NCI-H748 (cell line): ENCODE results near the gene ZAR1.

Experiments
- DNase-seq: peaks from one replicate; lab custom pipeline; 2025; ENCODE audit not compliant: unreplicated experiment; lab: John Stamatoyannopoulos, UW

Gene ZAR1

DNA sequence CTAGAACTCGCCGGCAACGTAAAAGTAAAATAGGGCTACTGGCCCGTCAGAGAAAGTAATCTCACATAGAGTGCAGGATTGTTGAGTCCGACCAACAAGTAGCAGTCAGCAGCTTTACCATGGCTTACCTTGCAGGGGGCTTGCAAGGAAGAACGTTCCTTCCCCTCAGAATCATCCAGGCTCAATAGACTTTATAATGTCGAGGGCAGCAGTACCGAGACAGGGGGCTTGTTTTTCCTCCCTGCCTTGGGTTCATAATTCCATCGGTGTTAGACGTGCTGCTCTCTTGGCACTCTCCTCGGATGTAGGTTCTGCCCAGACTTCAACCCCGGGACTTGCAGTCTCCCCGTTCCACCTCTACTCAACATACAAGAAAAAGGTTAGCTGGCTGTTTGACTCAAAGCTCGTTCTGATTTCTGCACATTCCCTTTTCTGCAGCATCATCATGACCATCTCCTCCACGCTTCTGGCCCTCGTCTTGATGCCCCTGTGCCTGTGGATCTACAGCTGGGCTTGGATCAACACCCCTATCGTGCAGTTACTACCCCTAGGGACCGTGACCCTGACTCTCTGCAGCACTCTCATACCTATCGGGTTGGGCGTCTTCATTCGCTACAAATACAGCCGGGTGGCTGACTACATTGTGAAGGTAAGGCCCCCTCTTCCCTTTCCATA lies 5.4 kb upstream of the ZAR1 start:
- no peak for DNase-seq

GRCh38 chr4:48489683-48490011 lies 405 bp upstream of the ZAR1 start:
- no peak for DNase-seq

DNA sequence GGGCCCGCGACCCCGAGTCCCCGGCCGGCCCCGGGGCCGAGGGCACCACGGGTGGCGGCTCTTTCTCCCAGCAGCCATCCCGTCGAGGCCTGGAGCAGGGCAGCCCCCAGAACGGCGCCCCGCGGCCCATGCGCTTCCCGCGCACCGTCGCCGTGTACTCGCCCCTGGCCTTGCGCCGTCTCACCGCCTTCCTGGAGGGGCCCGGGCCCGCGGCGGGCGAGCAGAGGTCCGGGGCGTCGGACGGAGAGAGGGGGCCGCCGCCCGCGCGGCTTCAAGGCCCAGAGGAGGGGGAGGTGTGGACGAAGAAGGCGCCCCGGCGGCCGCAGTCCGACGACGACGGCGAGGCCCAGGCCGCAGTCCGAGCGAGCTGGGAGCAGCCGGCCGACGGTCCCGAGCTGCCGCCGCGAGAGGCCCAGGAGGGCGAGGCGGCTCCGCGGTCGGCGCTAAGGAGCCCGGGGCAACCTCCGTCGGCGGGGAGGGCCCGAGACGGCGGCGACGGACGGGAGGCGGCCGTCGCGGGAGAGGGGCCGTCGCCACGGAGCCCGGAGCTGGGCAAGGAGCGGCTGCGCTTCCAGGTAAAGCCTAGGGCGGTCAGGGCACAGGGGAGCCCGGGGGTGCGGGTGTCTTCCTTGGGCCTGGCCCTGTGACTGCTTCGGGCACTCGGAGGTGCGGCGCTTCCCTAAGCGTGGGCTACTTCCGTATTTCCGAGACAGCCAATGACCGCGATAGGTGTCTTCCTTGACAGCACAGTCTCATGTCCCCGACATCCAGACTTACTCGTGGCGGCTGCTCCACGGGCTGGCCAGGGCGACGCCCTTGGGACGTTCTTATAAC lies 845 bp downstream of the ZAR1 start:
- no peak for DNase-seq

DNA sequence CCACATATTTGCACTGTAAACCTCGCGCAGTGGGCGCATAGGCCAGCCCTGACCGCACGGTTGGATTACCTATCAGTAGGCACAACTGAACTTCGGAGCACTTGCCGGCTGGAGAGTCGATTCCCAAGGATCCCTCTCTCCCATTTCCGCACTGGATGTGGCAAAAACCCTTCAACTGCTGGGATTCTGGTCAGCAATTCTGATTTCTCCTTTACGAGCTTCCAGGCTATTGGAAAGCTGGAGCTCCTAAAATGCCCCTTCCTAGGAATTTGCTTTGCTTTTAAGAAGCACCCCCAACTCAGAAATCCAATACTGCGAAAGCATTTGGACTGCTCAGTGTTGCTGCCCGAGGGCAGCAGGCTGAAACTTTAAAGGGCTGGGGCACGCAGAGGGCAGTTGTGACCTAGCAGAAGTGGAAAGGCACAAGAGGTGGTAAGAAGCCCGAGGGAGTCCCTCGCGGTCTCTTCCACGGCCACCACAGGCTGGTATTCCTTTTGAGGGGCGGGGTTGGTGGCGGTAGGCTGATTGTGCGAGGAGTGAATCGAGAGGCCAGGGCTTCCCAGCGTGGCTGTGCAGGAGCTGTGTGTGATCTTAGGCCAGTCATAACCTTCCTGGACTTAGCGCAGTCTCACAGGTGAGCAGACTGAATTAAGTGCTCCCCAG lies 1.6 kb downstream of the ZAR1 start:
- DNase-seq: no peak

GRCh38 chr4:48493452-48494100 lies 3.5 kb downstream of the ZAR1 start:
- DNase-seq: no peak

GRCh38 chr4:48495941-48496340 lies 5.9 kb downstream of the ZAR1 start:
- no peak for DNase-seq

DNA sequence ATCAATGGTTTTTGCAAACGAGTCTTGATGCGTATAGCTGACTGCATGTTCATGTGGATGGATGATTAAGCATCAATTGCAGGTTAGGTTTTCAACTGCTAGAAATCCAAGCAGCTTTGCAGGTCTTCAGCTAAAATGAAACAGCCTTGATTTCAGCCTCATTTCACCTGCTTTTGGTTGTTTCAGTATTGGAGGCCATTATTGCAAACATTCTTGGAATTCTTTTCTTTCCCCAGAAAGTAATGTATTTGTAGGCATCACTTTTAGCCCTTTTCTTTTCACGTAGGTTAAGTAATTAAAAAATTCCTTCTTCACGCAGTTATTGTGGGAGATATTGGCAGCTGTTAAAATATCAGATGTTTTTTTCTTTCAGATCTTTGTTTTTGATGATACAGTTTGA lies 8.8 kb downstream of the ZAR1 start:
- DNase-seq: no peak

DNA sequence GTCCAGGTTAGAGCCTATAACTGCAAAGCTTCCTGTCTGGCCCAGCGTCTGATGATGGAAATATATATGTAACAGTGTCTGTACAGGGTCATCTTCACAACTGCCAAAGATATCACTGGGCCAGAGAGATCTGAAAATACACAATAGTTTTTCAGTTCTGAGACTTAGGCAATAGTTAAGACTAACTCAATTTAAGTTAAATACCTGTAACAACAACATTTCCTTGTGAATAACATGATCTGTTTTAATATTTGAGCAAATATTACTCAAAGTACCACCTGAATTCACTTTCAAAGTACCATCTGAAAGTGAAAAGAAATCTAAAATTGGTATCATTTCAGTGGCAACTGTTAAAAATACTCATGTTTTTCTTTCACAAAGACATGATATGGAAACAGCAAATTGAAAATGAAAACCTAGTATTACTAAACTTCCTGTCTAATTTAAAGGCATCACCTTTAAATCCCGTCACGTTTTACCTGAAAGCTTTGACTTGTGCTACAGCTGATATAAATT lies 9.6 kb downstream of the ZAR1 start:
- DNase-seq: no peak

GRCh38 chr4:48503233-48504025 lies 13.4 kb downstream of the ZAR1 start:
- no peak for DNase-seq

- no peak for DNase-seq
Measured at GRCh38 chr4:48504026-48504330, 13.9 kb downstream of the ZAR1 start.

GRCh38 chr4:48504352-48504751 lies 14.3 kb downstream of the ZAR1 start:
- DNase-seq: no peak

GRCh38 chr4:48506716-48507115 lies 16.7 kb downstream of the ZAR1 start:
- no peak for DNase-seq

DNA sequence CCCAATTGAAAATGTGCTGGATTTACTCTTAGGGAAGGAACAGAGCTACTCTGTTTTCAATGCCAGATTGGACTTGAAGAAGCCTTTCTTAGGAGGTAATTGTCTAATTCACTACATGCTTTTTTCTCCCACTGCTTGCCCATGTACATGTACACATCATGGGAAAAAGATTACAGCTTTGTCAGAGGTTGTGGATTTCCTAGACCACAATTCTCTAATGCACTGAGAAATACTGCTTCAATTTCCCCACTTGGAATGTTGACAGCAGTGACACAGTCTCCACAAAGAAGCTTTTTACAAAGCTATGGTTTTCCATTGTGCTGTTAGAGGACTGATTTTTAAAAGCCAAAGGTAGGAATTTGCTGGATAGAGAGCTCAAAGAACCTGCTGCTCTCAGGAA lies 19.5 kb downstream of the ZAR1 start:
- no peak for DNase-seq

GRCh38 chr4:48518143-48518542 lies 28.1 kb downstream of the ZAR1 start:
- no peak for DNase-seq

DNA sequence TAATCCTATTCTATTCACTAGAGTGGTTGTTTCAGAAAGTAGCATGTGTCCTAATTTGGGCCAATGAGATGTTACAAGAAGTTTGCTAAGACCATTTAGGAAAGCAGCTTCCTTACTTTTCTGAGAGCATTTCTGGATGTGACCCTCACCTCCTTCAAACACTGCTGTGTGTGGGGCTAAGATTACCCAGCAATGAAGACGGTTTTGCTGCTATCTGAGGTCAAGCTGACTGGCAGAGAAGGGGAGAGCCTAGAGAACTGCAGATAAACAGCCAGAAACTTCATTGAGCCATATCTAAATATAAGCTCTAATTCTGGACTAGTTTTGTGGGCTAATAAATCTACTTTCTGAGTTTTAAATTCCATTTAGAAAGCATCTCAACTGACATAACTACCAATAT lies 36.4 kb downstream of the ZAR1 start:
- DNase-seq: no peak

- peak; percentile 34 for DNase-seq
Measured at GRCh38 chr4:48538358-48538757, 48.3 kb downstream of the ZAR1 start.

DNA sequence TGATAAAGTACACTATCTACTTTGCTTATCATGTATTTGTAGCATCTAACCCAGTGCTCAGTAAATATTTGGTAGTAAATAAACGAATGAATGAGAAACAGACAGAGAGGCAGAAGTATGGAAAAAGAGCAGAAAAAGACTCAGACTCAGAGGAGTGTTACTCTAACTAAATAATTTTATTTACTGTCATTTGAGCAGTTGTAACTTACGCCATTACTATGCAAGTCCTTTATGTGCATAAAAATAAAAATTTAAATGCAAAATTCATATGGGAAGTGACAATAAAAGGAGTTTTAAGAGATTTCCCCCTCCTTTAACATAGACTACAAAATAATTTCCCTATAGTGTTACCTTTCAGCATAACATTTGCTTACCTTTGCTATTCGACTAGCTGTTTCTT lies 49.5 kb downstream of the ZAR1 start:
- DNase-seq: no peak

DNA sequence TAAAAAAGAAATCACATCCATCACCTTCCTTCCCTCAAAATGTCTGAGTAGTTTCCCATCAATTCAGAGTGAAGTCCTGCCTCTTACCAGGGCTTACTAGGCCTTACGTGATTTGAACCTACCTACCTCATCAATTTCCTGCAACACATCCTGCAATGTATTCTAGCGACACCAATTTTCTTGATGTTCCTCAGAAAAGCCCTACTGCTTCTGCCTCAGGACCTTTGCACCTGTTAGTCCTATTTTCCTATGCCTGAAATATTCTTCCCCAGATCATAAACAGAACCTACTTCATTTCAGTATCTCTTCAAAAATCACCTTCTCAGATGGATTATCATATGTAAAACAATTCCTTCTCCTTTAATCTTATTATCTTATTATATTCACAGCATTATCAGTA lies 52.8 kb downstream of the ZAR1 start:
- no peak for DNase-seq

DNA sequence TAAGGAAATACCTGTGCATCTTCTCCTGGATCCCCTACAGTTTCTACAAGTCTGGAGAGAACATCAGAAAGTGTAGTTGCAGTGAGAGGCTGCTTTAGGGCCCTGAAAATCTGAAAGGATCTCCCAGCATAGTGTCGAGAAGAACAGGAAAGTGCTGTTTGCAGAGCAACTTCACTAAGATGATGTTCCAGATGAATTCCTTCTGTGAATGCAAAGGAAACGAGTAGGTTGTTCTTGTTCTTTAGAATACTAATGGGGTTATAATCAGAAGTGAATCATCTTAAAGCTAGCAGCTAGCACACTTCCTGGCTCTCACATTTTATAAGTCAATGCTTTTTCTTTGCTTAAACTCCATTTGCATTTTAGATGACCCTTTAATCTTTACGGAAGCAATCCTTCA lies 53.7 kb downstream of the ZAR1 start:
- no peak for DNase-seq
